ENCODE data around the gene JAZF1.

The JAZF1 gene

GRCh38 chr7:28226003-28226402, 45.4 kb upstream of the JAZF1 start:
- Histone ChIP-seq H3K27ac (ENCODE audit: low read depth, low read length) (no peak overlapping the region), H3K9me2 (replicated peaks; ENCODE audit: control insufficient read depth, low read length) (no peaks in the 10 kb centered on the region; the same call in 1 of the 2 replicates), H3K4me1 (ENCODE audit: control insufficient read depth, low read length) (no peaks in the 10 kb centered on the region), H3K79me2 (ENCODE audit: control insufficient read depth, low read length) (no peaks in the 10 kb centered on the region), H3K4me2 (ENCODE audit: low read length) (no peak overlapping the region), H3F3A (ENCODE audit: control insufficient read depth, insufficient read depth) (no peaks in the 10 kb centered on the region), H3K27me3 (ENCODE audit: control insufficient read depth, low read length) (no peaks in the 10 kb centered on the region), H3K9me3 (ENCODE audit: control insufficient read depth, insufficient read depth, low read length) (no peaks in the 10 kb centered on the region), H3K36me3 (ENCODE audit: control insufficient read depth, low read length) (no peaks in the 10 kb centered on the region), H4K20me1 (ENCODE audit: control insufficient read depth, insufficient read depth, low read depth, low read length) (no peaks in the 10 kb centered on the region), H3K4me3 (ENCODE audit: low read length) (no peak overlapping the region)
- no peak for TF ChIP-seq CTCF (IDR thresholded peaks at IDR 0.05; ENCODE audit: low read depth, low read length, poor library complexity, severe bottlenecking)
- no peak for TF ChIP-seq EZH2phosphoT487 (IDR thresholded peaks at IDR 0.05; ENCODE audit: borderline replicate concordance, low read length)

- TF ChIP-seq EZH2phosphoT487 (IDR thresholded peaks at IDR 0.05; ENCODE audit: borderline replicate concordance, low read length) (no peak), CTCF (IDR thresholded peaks at IDR 0.05; ENCODE audit: low read depth, low read length, poor library complexity, severe bottlenecking) (no peak)
Measured at GRCh38 chr7:28225576-28225975, 45.0 kb upstream of the JAZF1 start.

GRCh38 chr7:28224675-28225074, 44.1 kb upstream of the JAZF1 start:
- no peak overlapping the region for H3K4me2 ChIP-seq (ENCODE audit: low read length)
- no peaks in the 10 kb centered on the region for H3K79me2 ChIP-seq (ENCODE audit: control insufficient read depth, low read length)
- no peaks in the 10 kb centered on the region for H3K36me3 ChIP-seq (ENCODE audit: control insufficient read depth, low read length)
- H4K20me1 ChIP-seq (ENCODE audit: control insufficient read depth, insufficient read depth, low read depth, low read length): no peaks in the 10 kb centered on the region
- no peak overlapping the region for H3K4me3 ChIP-seq (ENCODE audit: low read length)
- no peaks in the 10 kb centered on the region for H3K9me3 ChIP-seq (ENCODE audit: control insufficient read depth, insufficient read depth, low read length)
- H3K27me3 ChIP-seq (ENCODE audit: control insufficient read depth, low read length): no peaks in the 10 kb centered on the region
- no peak for TF ChIP-seq CTCF (IDR thresholded peaks at IDR 0.05; ENCODE audit: low read depth, low read length, poor library complexity, severe bottlenecking)
- no peak for TF ChIP-seq EZH2phosphoT487 (IDR thresholded peaks at IDR 0.05; ENCODE audit: borderline replicate concordance, low read length)
- no peaks in the 10 kb centered on the region for H3F3A ChIP-seq (ENCODE audit: control insufficient read depth, insufficient read depth)
- H3K4me1 ChIP-seq (ENCODE audit: control insufficient read depth, low read length): no peaks in the 10 kb centered on the region
- no peaks in the 10 kb centered on the region; the same call in 1 of the 2 replicates for H3K9me2 ChIP-seq (replicated peaks; ENCODE audit: control insufficient read depth, low read length)
- H3K27ac ChIP-seq (ENCODE audit: low read depth, low read length): no peak overlapping the region

More at GRCh38 chr7:28225576-28225975, 45.0 kb upstream of the JAZF1 start:
- H3K27ac ChIP-seq (ENCODE audit: low read depth, low read length): no peak overlapping the region
- no peaks in the 10 kb centered on the region for H3K27me3 ChIP-seq (ENCODE audit: control insufficient read depth, low read length)
- no peaks in the 10 kb centered on the region for H3K4me1 ChIP-seq (ENCODE audit: control insufficient read depth, low read length)
- H3K79me2 ChIP-seq (ENCODE audit: control insufficient read depth, low read length): no peaks in the 10 kb centered on the region
- no peaks in the 10 kb centered on the region; the same call in 1 of the 2 replicates for H3K9me2 ChIP-seq (replicated peaks; ENCODE audit: control insufficient read depth, low read length)
- H3F3A ChIP-seq (ENCODE audit: control insufficient read depth, insufficient read depth): no peaks in the 10 kb centered on the region
- no peak overlapping the region for H3K4me3 ChIP-seq (ENCODE audit: low read length)
- no peaks in the 10 kb centered on the region for H3K9me3 ChIP-seq (ENCODE audit: control insufficient read depth, insufficient read depth, low read length)
- no peaks in the 10 kb centered on the region for H3K36me3 ChIP-seq (ENCODE audit: control insufficient read depth, low read length)
- H3K4me2 ChIP-seq (ENCODE audit: low read length): no peak overlapping the region
- H4K20me1 ChIP-seq (ENCODE audit: control insufficient read depth, insufficient read depth, low read depth, low read length): no peaks in the 10 kb centered on the region

All from DOHH2 (cell line).